OCI-LY3 (cell line): ENCODE measurements around the gene DSCAM.

Source experiments
- H2AFZ ChIP-seq: fragments of 200-600, 300-600 bp; shearing (Covaris generic); 2 replicates; pipeline ENCODE4 v1.6.0; 2014; ENCODE audit warnings: antibody characterized with exemption, low read depth, low read length
- H3K27ac ChIP-seq: fragments of 200-600, 300-600 bp; sonication (generic); 2 replicates; pipeline ENCODE4 v1.5.1; 2014; ENCODE audit warnings: mild to moderate bottlenecking, low read length, moderate library complexity, mixed read lengths
- H3K27me3 ChIP-seq: fragments of 200-600, 300-600 bp; sonication (generic); 2 replicates; pipeline ENCODE4 v1.6.1; 2014; ENCODE audit warnings: low read depth, low read length, mixed read lengths
- H3K36me3 ChIP-seq: fragments of 200-600, 300-600 bp; sonication (generic); replicated peaks from 2 replicates; pipeline ENCODE3; 2014; ENCODE audit warnings: low read depth, low read length, mixed read lengths
- H3K4me1 ChIP-seq: fragments of 300-600, 200-600 bp; sonication (generic); 2 replicates; pipeline ENCODE4 v1.6.1; 2014; ENCODE audit warnings: low read length, mixed read lengths
- H3K4me2 ChIP-seq: fragments of 200-600, 300-600 bp; sonication (generic); 2 replicates; pipeline ENCODE4 v1.6.1; 2014; ENCODE audit warnings: low read length, mixed read lengths
- H3K4me3 ChIP-seq: fragments of 300-600, 200-600 bp; sonication (generic); 2 replicates; pipeline ENCODE4 v1.5.1; 2014; ENCODE audit warnings: antibody characterized with exemption, mild to moderate bottlenecking, low read length, moderate library complexity
- H3K79me2 ChIP-seq: fragments of 300-600, 200-600 bp; shearing (Covaris generic); 2 replicates; pipeline ENCODE4 v1.6.1; 2014; ENCODE audit warnings: mild to moderate bottlenecking, low read length, mixed read lengths
- H3K9ac ChIP-seq: fragments of 300-600, 200-600 bp; shearing (Covaris generic); 2 replicates; pipeline ENCODE4 v1.6.0; 2014; ENCODE audit warnings: mild to moderate bottlenecking, low read length, moderate library complexity
- H3K9me3 ChIP-seq: fragments of 200-600, 300-600 bp; shearing (Covaris generic); 2 replicates; pipeline ENCODE4 v1.6.1; 2014; ENCODE audit warnings: low read length, mixed read lengths; ENCODE audit not compliant: insufficient read depth
- H4K20me1 ChIP-seq: fragments of 200-600, 300-600 bp; sonication (generic); 2 replicates; pipeline ENCODE4 v1.6.1; 2016; ENCODE audit warnings: low read length, mixed read lengths; ENCODE audit not compliant: insufficient read depth
- EZH2phosphoT487 ChIP-seq: fragments of 200-600 bp; shearing (Covaris generic); IDR thresholded peaks from 2 replicates; pipeline ENCODE4 v1.6.1; 2018; ENCODE audit warnings: antibody characterized with exemption, mixed run types, low read depth
- TF ChIP-seq, protein P1 (sequence below): fragments of 200-600, 300-600 bp; sonication (generic); IDR thresholded peaks from 2 replicates; pipeline ENCODE4 v1.5.1; 2014; ENCODE audit warnings: antibody characterized with exemption, low read length, low read depth

DSCAM gene

DNA sequence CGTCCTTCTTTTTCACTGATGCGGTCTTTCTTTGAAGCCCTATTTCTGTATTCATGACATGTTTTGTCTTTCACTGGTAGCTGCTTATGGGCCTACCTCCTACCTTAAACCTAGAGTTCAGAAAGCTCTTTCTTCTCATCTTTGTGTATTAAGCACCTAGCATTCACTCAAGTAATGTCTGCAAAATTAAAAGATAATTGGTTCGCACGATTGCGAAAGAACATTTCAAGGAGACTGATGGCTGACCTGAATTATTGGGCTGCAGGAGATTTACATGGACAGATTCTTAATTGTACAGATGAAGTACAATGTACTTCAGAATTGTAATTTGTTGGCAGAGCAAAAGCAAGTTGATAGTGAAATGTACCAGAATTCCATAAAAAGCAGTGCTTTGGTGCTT, 773.3 kb downstream of the DSCAM start:
- no peaks in the 10 kb centered on the region for H3K36me3 ChIP-seq
- H3K9ac ChIP-seq = no peak overlapping the region
- H2AFZ ChIP-seq = no peak overlapping the region
- no peaks in the 10 kb centered on the region for H3K9me3 ChIP-seq
- TF ChIP-seq EZH2phosphoT487 = no peak
- TF ChIP-seq, protein P1, sequence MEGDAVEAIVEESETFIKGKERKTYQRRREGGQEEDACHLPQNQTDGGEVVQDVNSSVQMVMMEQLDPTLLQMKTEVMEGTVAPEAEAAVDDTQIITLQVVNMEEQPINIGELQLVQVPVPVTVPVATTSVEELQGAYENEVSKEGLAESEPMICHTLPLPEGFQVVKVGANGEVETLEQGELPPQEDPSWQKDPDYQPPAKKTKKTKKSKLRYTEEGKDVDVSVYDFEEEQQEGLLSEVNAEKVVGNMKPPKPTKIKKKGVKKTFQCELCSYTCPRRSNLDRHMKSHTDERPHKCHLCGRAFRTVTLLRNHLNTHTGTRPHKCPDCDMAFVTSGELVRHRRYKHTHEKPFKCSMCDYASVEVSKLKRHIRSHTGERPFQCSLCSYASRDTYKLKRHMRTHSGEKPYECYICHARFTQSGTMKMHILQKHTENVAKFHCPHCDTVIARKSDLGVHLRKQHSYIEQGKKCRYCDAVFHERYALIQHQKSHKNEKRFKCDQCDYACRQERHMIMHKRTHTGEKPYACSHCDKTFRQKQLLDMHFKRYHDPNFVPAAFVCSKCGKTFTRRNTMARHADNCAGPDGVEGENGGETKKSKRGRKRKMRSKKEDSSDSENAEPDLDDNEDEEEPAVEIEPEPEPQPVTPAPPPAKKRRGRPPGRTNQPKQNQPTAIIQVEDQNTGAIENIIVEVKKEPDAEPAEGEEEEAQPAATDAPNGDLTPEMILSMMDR = no peak
- H4K20me1 ChIP-seq = no peaks in the 10 kb centered on the region
- no peak overlapping the region for H3K27ac ChIP-seq
- no peaks in the 10 kb centered on the region for H3K27me3 ChIP-seq
- no peak overlapping the region for H3K4me3 ChIP-seq
- no peaks in the 10 kb centered on the region for H3K79me2 ChIP-seq
- no peak overlapping the region for H3K4me2 ChIP-seq
- H3K4me1 ChIP-seq = no peaks in the 10 kb centered on the region

DNA sequence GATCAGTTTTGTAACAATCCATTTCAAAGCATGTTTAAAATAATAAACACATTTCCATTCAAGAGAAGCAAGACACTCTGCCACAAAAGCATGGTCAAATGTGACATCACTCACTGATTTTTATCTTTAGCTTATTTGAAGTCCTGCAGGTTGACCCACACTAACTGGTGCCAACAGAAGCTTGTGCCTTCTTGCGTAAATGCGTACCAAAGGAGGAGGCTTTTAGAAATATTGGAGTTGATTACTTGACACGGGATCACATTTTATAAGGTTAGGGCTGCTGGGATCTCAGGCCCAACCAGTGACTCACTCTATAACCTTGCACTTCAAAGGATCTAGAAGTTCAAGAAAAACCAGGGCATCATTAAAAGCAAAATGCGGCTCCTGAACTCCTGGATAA, 776.1 kb downstream of the DSCAM start:
- Histone ChIP-seq H3K9me3 (no peaks in the 10 kb centered on the region), H3K4me2 (no peak overlapping the region), H3K27me3 (no peaks in the 10 kb centered on the region), H3K4me1 (no peaks in the 10 kb centered on the region), H2AFZ (no peak overlapping the region), H3K4me3 (no peak overlapping the region), H3K27ac (no peak overlapping the region), H4K20me1 (no peaks in the 10 kb centered on the region), H3K79me2 (no peaks in the 10 kb centered on the region), H3K36me3 (no peaks in the 10 kb centered on the region), H3K9ac (no peak overlapping the region)
- no peak for TF ChIP-seq EZH2phosphoT487
- TF ChIP-seq, protein P1 = no peak

DNA sequence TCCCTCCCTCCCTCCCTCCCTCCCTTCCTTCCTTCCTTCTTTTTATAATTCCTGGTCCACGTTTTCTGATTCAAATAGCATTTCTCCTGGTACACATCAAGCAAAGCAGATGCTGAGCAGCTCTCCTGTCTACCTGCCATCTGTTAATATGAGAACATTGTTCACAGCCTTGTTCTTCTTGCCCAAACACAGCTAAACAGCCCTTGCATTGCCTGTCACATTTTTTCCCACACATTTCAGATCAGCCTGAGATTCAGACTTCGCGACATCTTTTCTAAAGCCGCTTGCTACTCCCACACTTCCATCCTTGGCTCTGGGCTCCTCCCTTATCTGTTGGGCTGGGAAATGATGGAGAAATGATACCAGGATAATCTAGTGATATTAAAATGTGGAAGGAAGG, 779.2 kb downstream of the DSCAM start:
- Histone ChIP-seq H3K4me1 (no peaks in the 10 kb centered on the region), H3K36me3 (no peaks in the 10 kb centered on the region), H3K27me3 (no peaks in the 10 kb centered on the region), H3K9me3 (no peaks in the 10 kb centered on the region), H3K79me2 (no peaks in the 10 kb centered on the region), H3K9ac (no peak overlapping the region), H3K4me3 (no peak overlapping the region), H2AFZ (no peak overlapping the region), H3K4me2 (no peak overlapping the region), H4K20me1 (no peaks in the 10 kb centered on the region), H3K27ac (no peak overlapping the region)
- no peak for TF ChIP-seq EZH2phosphoT487
- TF ChIP-seq, protein P1 = no peak

DNA sequence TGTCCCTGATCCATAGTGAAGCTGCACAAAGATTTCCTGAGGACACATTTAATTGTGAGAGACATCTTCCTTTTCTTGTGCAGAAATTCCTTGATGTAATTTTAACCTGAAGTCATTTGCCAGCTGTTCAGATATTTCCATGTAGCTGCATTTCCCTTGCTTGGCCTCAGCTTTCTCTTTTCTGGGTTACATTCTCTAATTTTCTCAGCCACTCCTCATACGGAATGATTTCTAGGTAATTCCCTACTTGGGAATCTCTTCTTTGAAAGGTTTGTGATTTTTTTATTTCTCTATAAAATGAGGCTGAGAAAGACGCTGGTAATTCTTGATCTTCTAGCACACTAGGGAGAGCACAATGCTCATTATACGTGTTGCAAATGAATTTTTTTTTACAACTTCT, 780.7 kb downstream of the DSCAM start:
- Histone ChIP-seq H4K20me1 (no peaks in the 10 kb centered on the region), H3K4me1 (no peaks in the 10 kb centered on the region), H3K36me3 (no peaks in the 10 kb centered on the region), H3K4me3 (no peak overlapping the region), H3K4me2 (no peak overlapping the region), H3K9ac (no peak overlapping the region), H3K79me2 (no peaks in the 10 kb centered on the region), H2AFZ (no peak overlapping the region), H3K9me3 (no peaks in the 10 kb centered on the region), H3K27ac (no peak overlapping the region), H3K27me3 (no peaks in the 10 kb centered on the region)
- TF ChIP-seq, protein P1 = no peak
- TF ChIP-seq EZH2phosphoT487 = no peak
